B cell (primary cell): ENCODE measurements around the gene SLC9A9. TPM values are rescaled to one million over a fixed set of nuclear protein-coding genes. Genes with fewer than 3 reads are reported as not detected.

ENCODE experiments used
- ATAC-seq: fragments of 200-7000 bp; cut with Tn5 transposase; one replicate; pipeline ENCODE4 v1.10.0; 2021; ENCODE audit warnings: low read depth, mild to moderate bottlenecking, moderate number of reproducible peaks, moderate library complexity
- CTCF ChIA-PET: fragments of 350-600 bp; sonication (Branson Sonifier 250); formaldehyde crosslinking; loops from one replicate; lab custom pipeline; 2021; ENCODE audit warnings: antibody characterized with exemption, inconsistent platforms; lab: Charles Lee
- POLR2A ChIA-PET: fragments of 350-600 bp; sonication (Branson Sonifier 250); formaldehyde crosslinking; loops from one replicate; lab custom pipeline; 2021; ENCODE audit warnings: antibody characterized with exemption; lab: Charles Lee
- DNase-seq: peaks from one replicate; pipeline ENCODE4 v3.0.0; 2013
- H2AFZ ChIP-seq: 2 replicates; pipeline ENCODE4 v1.6.1; 2012; ENCODE audit warnings: mild to moderate bottlenecking, low read depth, low read length; ENCODE audit not compliant: insufficient read depth, poor library complexity, severe bottlenecking
- H3K27ac ChIP-seq, 2 donors: 1 replicate in 1 of 2; 2 replicates in 1 of 2; pipeline ENCODE4 v1.5.1; 2012 to 2013; ENCODE audit warnings: low read length in 2 of 2, mild to moderate bottlenecking in 2 of 2, moderate library complexity in 1 of 2
- H3K27me3 ChIP-seq, 4 experiments: fragments of 200-600 bp in 1 of 4; sonication (generic) in 1 of 4; replicated peaks in 1 of 4; 1 replicate in 2 of 4; 2 replicates in 2 of 4; pipeline versions ENCODE4 v1.6.1 to v1.7.0; 2013 to 2016; ENCODE audit warnings: low read length in 3 of 4, mild to moderate bottlenecking in 2 of 4, mixed read lengths in 1 of 4, moderate library complexity in 1 of 4; ENCODE audit not compliant: insufficient read depth in 4 of 4, control insufficient read depth in 3 of 4; ENCODE audit errors: control extremely low read depth in 1 of 4
- H3K36me3 ChIP-seq, 2 experiments: replicated peaks in 1 of 2; 1 replicate in 1 of 2; 2 replicates in 1 of 2; pipeline versions ENCODE4 v1.6.1 to v1.7.1; 2013; ENCODE audit warnings: low read length in 1 of 2; ENCODE audit not compliant: insufficient read depth in 2 of 2, control insufficient read depth in 1 of 2; ENCODE audit errors: control extremely low read depth in 1 of 2, extremely low read depth in 1 of 2
- H3K4me1 ChIP-seq, 2 donors: fragments of 200-600 bp in 1 of 2; sonication (generic) in 1 of 2; 1 replicate in 1 of 2; 2 replicates in 1 of 2; pipeline versions ENCODE4 v1.5.1 to v1.6.1; 2013 to 2017; ENCODE audit warnings: low read length in 2 of 2; ENCODE audit not compliant: control insufficient read depth in 2 of 2, insufficient read depth in 2 of 2
- H3K4me2 ChIP-seq: replicated peaks from 2 replicates; pipeline ENCODE3; 2012; ENCODE audit warnings: mild to moderate bottlenecking, low read depth, low read length; ENCODE audit not compliant: poor library complexity, severe bottlenecking
- H3K4me3 ChIP-seq, 5 experiments: fragments of 200-600 bp in 1 of 5; sonication (generic) in 1 of 5; 1 replicate in 3 of 5; 2 replicates in 2 of 5; pipeline versions ENCODE4 v1.5.1 to v1.7.0; 2011 to 2016; ENCODE audit warnings: low read length in 4 of 5, mild to moderate bottlenecking in 4 of 5, low read depth in 2 of 5, control low read depth in 1 of 5, moderate library complexity in 1 of 5; ENCODE audit not compliant: insufficient read depth in 1 of 5; ENCODE audit errors: control extremely low read depth in 1 of 5, extremely low read depth in 1 of 5
- H3K79me2 ChIP-seq: fragments of 200-600 bp; sonication (generic); one replicate; pipeline ENCODE4 v1.6.0; 2016; ENCODE audit warnings: low read length; ENCODE audit not compliant: control insufficient read depth, insufficient read depth
- H3K9ac ChIP-seq: fragments of 200-600 bp; sonication (generic); 2 replicates; pipeline ENCODE4 v1.6.1; 2017; ENCODE audit warnings: mild to moderate bottlenecking, low read length, moderate library complexity
- H3K9me3 ChIP-seq, 3 donors: one replicate each; pipeline versions ENCODE4 v1.6.1 to v1.7.1; 2013; ENCODE audit warnings: low read length in 2 of 3; ENCODE audit not compliant: control insufficient read depth in 2 of 3, insufficient read depth in 1 of 3; ENCODE audit errors: control extremely low read depth in 1 of 3
- H4K20me1 ChIP-seq: 2 replicates; pipeline ENCODE4 v1.6.0; 2012; ENCODE audit warnings: mild to moderate bottlenecking, low read length; ENCODE audit not compliant: insufficient read depth, control insufficient read depth, poor library complexity, severe bottlenecking
- H3K27ac Mint-ChIP-seq: one replicate; pipeline ENCODE4 v1.8.0; 2021; ENCODE audit warnings: mixed read lengths
- H3K27me3 Mint-ChIP-seq: one replicate; pipeline ENCODE4 v1.8.0; 2021; ENCODE audit warnings: mixed read lengths
- H3K4me1 Mint-ChIP-seq: one replicate; pipeline ENCODE4 v1.8.0; 2021; ENCODE audit warnings: mixed read lengths
- H3K4me3 Mint-ChIP-seq: one replicate; pipeline ENCODE4 v1.8.0; 2021; ENCODE audit warnings: mixed read lengths
- H3K9me3 Mint-ChIP-seq: one replicate; pipeline ENCODE4 v1.8.0; 2022; ENCODE audit warnings: mixed read lengths; ENCODE audit not compliant: insufficient read depth
- CTCF ChIP-seq: fragments of 200-600 bp; IDR thresholded peaks from one replicate; pipeline ENCODE4 v1.8.0; 2022; ENCODE audit warnings: antibody characterized with exemption, mild to moderate bottlenecking
- EZH2 ChIP-seq: IDR thresholded peaks from 2 replicates; pipeline ENCODE4 v1.6.1; 2012; ENCODE audit warnings: borderline replicate concordance, low read depth, mild to moderate bottlenecking, moderate library complexity, low read length; ENCODE audit not compliant: insufficient read depth, poor library complexity, severe bottlenecking
- WGBS: methylation state at CpG from one replicate; pipeline ENCODE4 v1.1.5; 2013; ENCODE audit warnings: missing lambda C conversion rate; ENCODE audit not compliant: insufficient coverage; 5-methylcytosine and 5-hydroxymethylcytosine counted together
- intact Hi-C: fragments of 100-400 bp; cut with micrococcal nuclease; formaldehyde crosslinking; loops from one replicate; pipeline ENCODE4 v1.10.0; 2022
- polyA plus RNA-seq: library from polyadenylated mRNA; depleted of rRNA; stranded (reverse); fragments of >200 nt; gene quantifications from 2 replicates; pipeline ENCODE4 v1.2.3, GENCODE V29; 2012
- total RNA-seq, 2 donors: library from RNA; stranded (reverse); fragments of 120-200 nt in 1 of 2; gene quantifications; 1 replicate in 1 of 2; 2 replicates in 1 of 2; pipeline versions ENCODE4 v1.2.3 to v1.2.4, GENCODE V29; 2013 to 2022

The SLC9A9 gene
- total and polyA plus RNA-seq, 2 donors (not counting 1 experiment from before 2014, with no cell fraction given) = 7.7 to 17.3 TPM

- peak overlapping the region; percentile 55 for H3K4me3 Mint-ChIP-seq
- POLR2A ChIA-PET = no interaction called here
- H3K27me3 Mint-ChIP-seq = no peaks in the 10 kb centered on the region
- no CpG with 5 or more reads among the region's 3 CpGs for WGBS
- no peak overlapping the region for H3K9ac ChIP-seq
- H3K9me3 Mint-ChIP-seq = peaks cover 3% of the 10 kb centered on the region
- H3K4me2 ChIP-seq = peak overlapping the region; percentile 39
- no peak overlapping the region for H3K4me3 ChIP-seq
- CTCF ChIA-PET = interaction anchor here (0.6 to 1.0 kb wide), 3 partner anchors 8 to 58 kb away, joined by 3 to 5 read pairs (median 3); no protein-coding TSS in a partner anchor
- no peaks in the 10 kb centered on the region for H3K27me3 ChIP-seq
- intact Hi-C loops = no loop called here
- H3K79me2 ChIP-seq = no peaks in the 10 kb centered on the region
- TF ChIP-seq EZH2 = no peak
- peaks cover 25 to 29% of the 10 kb centered on the region in 2 donors for H3K4me1 ChIP-seq
- no peaks in the 10 kb centered on the region for H4K20me1 ChIP-seq
- DNase-seq = peak; percentile 26
- H3K36me3 ChIP-seq = no peaks in the 10 kb centered on the region
- peak overlapping the region; percentile 81 for H3K27ac Mint-ChIP-seq
- H3K27ac ChIP-seq = peak overlapping the region in 1 of 2 donors; percentile 2
- H2AFZ ChIP-seq = no peak overlapping the region
- peaks cover 0 to 4% (median 0%) of the 10 kb centered on the region in 3 donors for H3K9me3 ChIP-seq
- peak; percentile 57 for ATAC-seq
- peaks cover 39% of the 10 kb centered on the region for H3K4me1 Mint-ChIP-seq
Observed at GRCh38 chr3:143825513-143825912, 22.8 kb downstream of the SLC9A9 start.

GRCh38 chr3:143824735-143825385 lies 23.4 kb downstream of the SLC9A9 start:
- TF ChIP-seq EZH2 (no peak), CTCF (no peak)
- H3K4me3 ChIP-seq = no peak overlapping the region
- peaks cover 39% of the 10 kb centered on the region for H3K4me1 Mint-ChIP-seq
- POLR2A ChIA-PET = no interaction called here
- H3K9ac ChIP-seq = no peak overlapping the region
- H3K9me3 ChIP-seq = peaks cover 0 to 4% (median 0%) of the 10 kb centered on the region in 3 donors
- intact Hi-C loops = no loop called here
- WGBS = no CpG with 5 or more reads among the region's 3 CpGs
- H2AFZ ChIP-seq = no peak overlapping the region
- H3K4me3 Mint-ChIP-seq = peak overlapping the region; percentile 44
- ATAC-seq (no peak), DNase-seq (no peak)
- peaks cover 25 to 29% of the 10 kb centered on the region in 2 donors for H3K4me1 ChIP-seq
- no peaks in the 10 kb centered on the region for H3K36me3 ChIP-seq
- no peak overlapping the region for H3K27ac ChIP-seq
- no peaks in the 10 kb centered on the region for H3K27me3 ChIP-seq
- H3K79me2 ChIP-seq = no peaks in the 10 kb centered on the region
- CTCF ChIA-PET = interaction anchor here (0.6 to 1.0 kb wide), 3 partner anchors 8 to 59 kb away, joined by 3 to 5 read pairs (median 3); no protein-coding TSS in a partner anchor
- H3K9me3 Mint-ChIP-seq = peaks cover 3% of the 10 kb centered on the region
- no peaks in the 10 kb centered on the region for H3K27me3 Mint-ChIP-seq
- H4K20me1 ChIP-seq = no peaks in the 10 kb centered on the region
- H3K27ac Mint-ChIP-seq = no peak overlapping the region
- no peak overlapping the region for H3K4me2 ChIP-seq
